Right renal pelvis (tissue), 4 donors: ENCODE results near the gene DCP1B. TPM values are rescaled to one million over a fixed set of nuclear protein-coding genes. Genes with fewer than 3 reads are reported as not detected.

Source experiments
- DNase-seq, 4 donors: peaks; one replicate each; pipeline ENCODE4 v3.0.0-alpha.2; 2013; ENCODE audit warnings: low read depth in 4 of 4, low spot score in 3 of 4, missing footprints in 1 of 4
- polyA plus RNA-seq, 4 donors: library from polyadenylated mRNA; unstranded; fragments of 120-200 nt; gene quantifications; one replicate each; pipeline ENCODE4 v1.2.1, GENCODE V29; 2013; ENCODE audit not compliant: insufficient read length in 4 of 4

Gene DCP1B
- polyA plus RNA-seq, 4 donors, result 27.4 to 34.7 (median 31.2) TPM

- DNase-seq, result no peak
Measured at GRCh38 chr12:1924996-1925683, 79.1 kb downstream of the DCP1B start.

DNA sequence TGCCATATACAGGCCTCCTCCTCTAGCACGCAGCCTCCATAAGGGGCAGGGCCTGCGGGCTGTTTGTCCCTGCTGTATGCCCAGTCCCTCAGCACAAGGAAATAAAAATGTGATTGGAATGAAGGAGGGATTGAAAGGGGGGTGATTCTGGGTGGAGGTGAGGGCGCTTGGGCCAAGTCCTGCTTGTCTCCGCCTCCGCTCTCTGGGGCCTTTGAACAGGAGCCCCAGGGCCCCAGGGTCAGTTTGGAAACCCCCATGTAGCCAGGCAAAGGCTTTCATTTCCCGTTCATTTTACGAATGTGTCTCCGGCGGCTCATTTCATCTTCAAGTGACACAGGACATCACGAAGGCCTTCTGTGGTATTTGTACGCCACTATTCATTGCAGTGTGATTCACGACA lies 81.3 kb downstream of the DCP1B start:
- DNase-seq, result no peak

- DNase-seq, result no peak
Measured at GRCh38 chr12:1922075-1922709, 82.1 kb downstream of the DCP1B start.

- DNase-seq, result no peak
Measured at GRCh38 chr12:1920971-1921370, 83.3 kb downstream of the DCP1B start.

DNA sequence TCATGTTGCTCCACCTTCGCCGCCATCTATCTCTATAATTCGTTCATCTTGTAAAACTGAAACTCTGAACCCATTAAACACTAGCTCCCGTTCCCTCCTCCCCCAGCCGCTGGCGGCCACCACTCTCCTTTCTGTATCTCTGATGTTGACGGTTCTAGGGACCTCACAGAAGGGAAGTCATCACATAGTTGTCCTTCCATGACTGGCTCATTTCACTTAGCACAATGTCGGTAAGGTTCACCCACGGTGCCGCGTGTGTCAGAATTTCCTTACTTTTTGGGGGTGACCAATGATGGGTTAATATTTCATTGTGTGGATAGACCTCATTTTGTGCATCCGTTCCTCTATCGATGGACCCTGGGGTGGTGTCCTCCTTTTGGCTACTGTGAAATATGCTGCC lies 83.8 kb downstream of the DCP1B start:
- no peak for DNase-seq

- no peak for DNase-seq
Measured at GRCh38 chr12:1919763-1920162, 84.5 kb downstream of the DCP1B start.

DNA sequence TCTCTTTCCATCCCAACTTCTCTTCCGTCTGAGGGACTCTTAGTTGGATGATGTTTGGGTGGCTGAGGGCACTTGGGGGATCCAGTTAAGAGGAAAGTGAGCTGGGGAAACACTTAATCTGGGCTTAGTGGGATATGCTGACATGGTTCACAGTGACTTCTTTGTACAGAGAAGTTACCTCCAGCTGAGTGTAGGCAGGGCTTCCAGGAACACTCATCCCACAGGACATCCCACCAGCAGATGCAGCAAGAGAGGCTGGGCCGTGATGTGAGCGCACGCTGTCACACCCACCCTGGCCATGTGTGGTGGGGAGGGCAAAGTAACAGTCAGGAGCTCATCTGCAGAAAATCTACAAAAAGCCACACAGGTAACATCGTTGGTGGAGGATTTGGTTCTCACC lies 85.0 kb downstream of the DCP1B start:
- DNase-seq, result no peak

DNA sequence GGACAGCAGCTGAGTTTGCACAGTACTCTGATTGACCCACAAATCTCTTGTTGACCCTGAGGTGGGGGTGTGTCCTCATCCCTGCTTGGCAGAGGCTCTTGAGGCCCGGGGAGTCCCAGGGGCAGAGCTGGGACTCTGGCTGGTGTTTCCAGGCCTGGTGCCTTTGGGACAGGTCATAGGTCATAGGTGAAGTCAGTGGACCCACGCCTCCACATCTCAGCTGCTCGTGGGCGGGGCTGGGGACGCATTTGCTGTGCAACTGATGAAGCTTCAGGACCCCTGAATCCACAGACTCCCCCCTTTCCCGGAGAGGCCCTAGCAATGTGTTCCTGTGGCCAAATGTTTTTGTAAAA lies 85.4 kb downstream of the DCP1B start:
- DNase-seq, result no peak

DNA sequence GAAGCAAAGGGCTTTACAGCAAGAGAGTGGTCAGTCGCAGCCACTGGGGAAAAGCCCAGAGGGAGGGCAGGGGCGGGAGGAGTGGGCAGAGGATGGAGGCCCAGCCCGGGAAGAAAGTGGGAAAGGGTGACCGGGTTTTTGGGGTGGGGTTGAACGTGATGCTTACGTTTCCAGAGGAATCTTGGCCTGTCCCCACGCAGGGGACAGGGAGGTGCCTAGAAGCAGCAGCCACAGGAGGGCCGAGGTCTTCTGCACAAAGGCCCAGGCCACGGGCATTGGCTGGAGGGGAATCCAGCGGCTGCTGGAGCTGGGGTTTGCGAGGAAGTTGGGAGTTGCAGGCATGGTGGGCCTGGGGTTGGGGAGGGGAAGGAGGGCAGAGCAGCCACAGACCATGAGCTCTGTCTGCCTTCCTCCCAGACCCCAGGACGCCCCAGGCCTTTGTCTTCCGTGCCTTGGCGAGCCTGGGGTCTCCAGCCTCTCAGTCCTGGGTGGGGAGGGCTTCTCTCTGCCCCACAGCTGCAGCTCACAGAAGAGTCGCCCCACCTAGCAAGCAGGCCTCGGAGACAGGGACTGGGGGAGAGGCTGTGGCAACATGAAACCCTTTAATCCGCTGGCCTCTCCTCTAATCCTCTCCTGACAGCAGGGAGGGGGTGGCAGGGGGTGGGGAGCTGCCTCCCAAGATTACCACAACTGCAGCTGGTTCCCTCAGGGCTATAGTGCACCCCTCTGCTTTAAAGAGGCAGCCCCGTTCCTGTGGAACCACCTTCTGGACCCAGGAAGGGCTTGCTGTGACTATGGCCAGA lies 86.0 kb downstream of the DCP1B start, which contains the start of gene CACNA2D4:
TSS of gene CACNA2D4 (minus strand) at position 572 of the 803 bp plus-strand sequence. CDS start at position 393, 179 bp downstream.
- no peak for DNase-seq

DNA sequence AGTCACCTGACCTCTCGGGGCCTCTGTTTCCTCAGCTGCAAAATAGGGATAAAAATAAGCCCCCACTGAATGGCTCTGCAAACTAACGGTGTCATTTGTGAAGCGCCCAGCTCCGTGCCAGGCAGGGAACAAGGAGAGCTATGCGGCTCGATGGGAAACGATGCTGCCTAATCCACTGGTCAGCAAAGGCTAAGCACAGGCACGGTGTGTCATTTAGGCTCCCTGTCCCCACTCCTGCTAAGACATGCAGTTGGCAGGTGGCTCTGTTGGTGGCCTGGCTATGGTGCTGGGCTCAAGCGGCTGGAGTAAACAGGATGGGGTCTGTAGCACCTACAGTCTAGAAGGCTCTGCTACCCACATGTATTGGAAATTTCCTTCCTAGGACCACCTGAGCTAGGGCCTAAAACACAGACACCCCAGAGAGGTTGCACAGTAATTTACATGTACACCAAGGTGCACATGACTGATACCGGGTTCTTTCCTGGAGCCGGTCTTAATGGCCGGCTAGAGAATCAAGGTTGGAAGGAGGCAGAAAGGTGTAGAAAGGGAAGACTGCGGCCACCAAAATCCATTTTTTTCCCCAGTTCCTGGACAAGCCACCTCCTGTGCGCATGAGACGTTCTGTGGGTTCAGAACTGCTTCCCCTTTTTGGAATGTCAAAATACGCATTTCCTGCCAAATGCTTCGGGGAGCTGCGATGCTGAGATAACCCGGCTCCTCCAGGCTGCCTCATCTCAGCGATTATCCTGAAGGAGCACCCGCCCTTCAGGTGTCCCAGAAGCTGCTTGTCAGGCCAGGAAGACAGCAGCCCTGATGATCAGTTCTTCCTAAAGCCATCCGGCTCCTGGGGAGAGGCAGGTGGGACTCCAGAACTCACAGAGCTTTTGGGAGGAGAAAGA lies 86.8 kb downstream of the DCP1B start:
- no peak for DNase-seq

DNA sequence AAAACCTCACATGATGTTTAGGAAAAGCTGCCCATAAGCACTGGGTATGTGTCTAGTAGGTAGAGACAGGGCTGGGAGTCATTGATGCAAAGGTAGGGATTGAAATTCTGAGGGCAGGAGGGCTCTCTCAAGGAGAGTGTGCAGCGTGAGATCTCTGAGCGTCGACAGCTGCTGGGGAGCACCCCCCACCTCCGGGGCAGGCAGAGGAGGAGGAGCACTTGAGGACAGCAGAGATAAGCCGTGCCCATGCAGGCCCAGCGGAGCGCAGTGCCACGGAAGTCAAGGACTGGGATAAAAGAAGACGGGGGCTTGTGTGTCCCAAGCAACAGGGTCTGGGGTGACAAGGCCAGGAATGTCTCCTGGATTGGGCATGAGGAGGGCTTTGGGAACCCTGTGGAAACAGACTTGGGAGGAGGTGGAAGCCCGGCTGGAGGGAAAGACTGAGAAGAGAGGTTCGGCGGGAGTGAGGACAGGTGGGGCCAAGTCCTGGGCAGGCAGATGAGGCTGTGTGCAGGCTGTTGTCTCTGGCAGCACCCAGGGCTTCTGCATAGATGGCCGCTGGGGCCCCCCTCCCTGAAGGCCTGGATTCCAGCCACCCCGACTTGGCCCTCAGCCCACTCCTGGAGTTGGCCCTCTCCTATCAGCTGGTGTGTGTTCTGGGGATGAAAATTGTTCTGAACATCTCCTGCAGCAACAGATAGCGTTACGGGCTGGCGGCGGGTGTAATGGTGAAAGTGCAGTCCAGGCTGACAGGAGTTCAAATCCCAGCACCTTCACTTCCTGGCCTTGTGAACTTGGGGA lies 87.7 kb downstream of the DCP1B start:
- no peak for DNase-seq

DNA sequence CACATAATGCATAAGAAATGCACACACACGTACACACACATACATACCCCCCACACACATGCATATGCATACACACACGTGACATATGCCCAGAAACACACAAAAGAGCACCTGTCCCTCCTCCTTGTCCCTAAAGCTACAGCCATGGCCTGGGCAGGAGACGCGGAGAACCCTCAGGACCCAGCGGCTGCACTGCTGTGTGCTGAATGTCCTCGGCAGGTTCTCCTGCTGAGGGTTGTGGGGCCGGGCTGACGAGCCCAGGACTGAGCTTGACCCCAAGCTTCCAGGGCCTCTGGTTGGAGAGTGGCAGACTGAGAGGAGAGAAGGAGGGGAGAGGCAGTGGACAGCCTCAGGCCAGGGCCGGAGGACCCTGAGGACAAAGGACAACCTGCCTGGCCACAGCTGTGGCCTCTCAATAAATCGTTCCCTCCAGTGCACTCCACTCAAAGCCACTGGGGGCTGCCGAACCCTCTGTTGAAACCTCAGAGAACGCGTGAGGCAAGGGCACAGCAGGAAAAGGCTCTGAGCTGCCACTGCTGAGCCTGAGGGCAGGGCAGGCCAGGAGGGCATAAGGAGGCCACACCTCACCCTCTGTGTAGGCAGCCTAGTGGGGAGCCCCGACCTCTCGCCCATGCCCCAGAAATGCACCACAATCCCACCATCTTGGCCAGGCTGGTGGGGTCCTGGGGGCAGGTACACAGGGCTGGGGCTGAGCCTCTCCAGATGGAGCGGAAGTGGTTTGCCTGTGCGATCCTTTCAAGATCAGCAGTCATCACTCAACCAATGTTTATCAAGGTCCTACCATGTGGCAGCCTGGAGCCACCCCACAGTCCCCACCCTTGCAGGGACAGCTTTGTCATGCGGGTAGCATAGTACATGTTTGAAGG lies 88.9 kb downstream of the DCP1B start:
- no peak for DNase-seq

GRCh38 chr12:1914114-1914911 lies 89.9 kb downstream of the DCP1B start:
- no peak for DNase-seq

DNA sequence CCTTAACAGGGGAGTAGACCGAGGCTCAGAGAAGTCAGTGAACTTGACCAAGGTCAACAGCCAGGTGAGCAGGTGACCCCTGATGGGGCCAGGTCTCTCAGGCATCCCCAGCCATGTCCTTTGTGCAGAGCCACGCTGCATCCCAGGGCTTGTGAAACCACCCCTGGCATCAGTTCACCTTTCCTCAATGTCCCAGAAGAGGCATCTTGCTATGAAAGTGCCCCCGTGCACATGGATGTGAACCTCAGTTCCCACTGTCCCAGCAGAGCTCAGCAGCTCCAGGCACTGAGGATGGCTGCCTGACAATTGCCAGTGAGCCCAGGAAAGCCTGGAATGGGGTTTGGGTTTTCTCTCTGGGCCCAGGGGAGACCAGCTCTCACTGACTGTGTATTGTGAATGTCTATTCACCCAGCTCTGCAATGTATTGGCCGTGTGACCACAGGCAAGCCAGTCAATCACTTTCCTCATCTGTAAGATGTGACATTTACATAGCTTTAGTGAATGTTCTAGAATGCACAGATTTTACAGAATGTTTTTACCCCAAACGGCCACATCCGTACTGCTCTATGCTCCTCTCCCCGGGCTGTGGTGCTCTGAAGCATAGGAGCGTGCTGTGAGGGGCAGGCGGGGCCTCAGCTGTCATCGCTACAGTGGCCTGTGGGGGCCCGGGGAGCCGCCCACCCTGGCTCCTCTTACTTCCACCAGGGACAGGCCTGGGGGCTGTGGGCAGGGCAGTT lies 90.7 kb downstream of the DCP1B start:
- no peak for DNase-seq

DNA sequence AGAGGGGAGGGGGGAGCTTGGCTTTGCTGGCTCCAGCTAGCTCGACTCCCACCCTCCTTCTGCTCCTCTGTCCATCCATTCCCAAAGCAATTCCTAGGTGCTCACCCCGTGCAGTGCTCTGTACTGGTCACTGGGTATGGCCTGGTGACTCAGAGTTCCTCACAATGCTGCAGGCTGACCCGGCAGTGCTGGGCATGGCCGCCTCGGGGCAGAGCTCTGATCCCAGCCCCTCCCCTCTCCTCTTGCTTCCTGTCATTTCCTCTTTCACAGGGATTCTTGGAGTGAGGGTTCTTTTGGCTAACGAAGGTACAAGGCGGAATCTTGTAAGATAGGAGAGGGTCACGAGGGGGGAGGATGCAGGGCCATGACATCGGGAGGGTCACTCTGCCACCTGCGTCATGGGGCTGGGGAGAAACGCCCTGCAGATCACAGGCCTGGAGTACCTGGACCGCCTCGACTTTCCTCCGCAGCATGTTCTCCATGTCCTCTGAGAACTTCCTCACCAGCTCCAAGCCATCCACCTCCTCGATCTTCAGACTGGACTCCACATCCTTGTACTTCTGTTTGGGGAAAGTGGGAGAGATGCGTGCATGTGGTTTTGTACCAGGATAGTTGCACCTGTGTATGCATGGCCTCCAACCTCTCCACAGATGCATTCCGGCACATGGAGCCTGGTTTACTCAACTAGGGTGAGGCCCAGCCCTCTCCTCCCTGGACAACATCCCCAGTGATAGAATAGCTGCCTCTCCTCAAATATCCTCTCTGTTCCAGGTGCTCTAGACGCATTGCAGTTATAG lies 91.5 kb downstream of the DCP1B start:
- DNase-seq, result no peak
